Right ventricle myocardium inferior (tissue), 1 donor: ENCODE results near the gene CLTCL1. TPM values are rescaled to one million over a fixed set of nuclear protein-coding genes. Genes with fewer than 3 reads are reported as not detected.
"Not testable (repeated sequence)": the region's sequence is repeated elsewhere in the genome, so short reads cannot be mapped to it uniquely, and the experiment has no call there.

Experiments
- ATAC-seq: fragments of 200-7000 bp; cut with Tn5 transposase; one replicate; pipeline ENCODE4 v1.9.1; 2020; ENCODE audit warnings: mild to moderate bottlenecking, moderate library complexity
- DNase-seq: peaks from one replicate; pipeline ENCODE4 v3.0.0; 2021; ENCODE audit errors: missing footprints
- intact Hi-C: fragments of 100-400 bp; cut with DNase I; formaldehyde crosslinking; loops from one replicate; pipeline ENCODE4 v1.11.0; 2022
- total RNA-seq: library from RNA; stranded (reverse); fragmentation: NEBNext Ultra II Directional; extraction: Animal tissue kit (Norgen Biotek cat#: 25700); gene quantifications from one replicate; pipeline ENCODE4 v1.2.1, GENCODE V29; 2021
- donor health status: DM: no; HTN: yes; CAD: no; lungs with severe emphysema.

CLTCL1 gene
- total RNA-seq, 1 donor from 2014 or later = 8.3 TPM

GRCh38 chr22:19204640-19205039 is 86.9 kb downstream of the CLTCL1 start:
- ATAC-seq (no peak), DNase-seq (no peak)
- intact Hi-C loops = no loop called here

GRCh38 chr22:19203834-19204233 is 87.7 kb downstream of the CLTCL1 start:
- no peak for DNase-seq
- ATAC-seq = no peak
- intact Hi-C loops = no loop called here

GRCh38 chr22:19202799-19203186 is 88.7 kb downstream of the CLTCL1 start:
- ATAC-seq, intact Hi-C loops, DNase-seq: not testable (repeated sequence)

- ATAC-seq (no peak), DNase-seq (no peak)
- intact Hi-C loops = no loop called here
Measured at GRCh38 chr22:19201869-19202798, 89.4 kb downstream of the CLTCL1 start.

GRCh38 chr22:19201130-19201868 is 90.2 kb downstream of the CLTCL1 start:
- no peak for ATAC-seq
- no peak for DNase-seq
- intact Hi-C loops = no loop called here

- DNase-seq = no peak
- intact Hi-C loops = no loop called here
- no peak for ATAC-seq
Measured at GRCh38 chr22:19199479-19199878, 92.0 kb downstream of the CLTCL1 start.

GRCh38 chr22:19197997-19198865 is 93.3 kb downstream of the CLTCL1 start:
- intact Hi-C loops = no loop called here
- ATAC-seq (no peak), DNase-seq (no peak)

GRCh38 chr22:19196841-19197612 is 94.5 kb downstream of the CLTCL1 start:
- intact Hi-C loops = no loop called here
- ATAC-seq (no peak), DNase-seq (no peak)

GRCh38 chr22:19195796-19196731 is 95.5 kb downstream of the CLTCL1 start:
- DNase-seq (no peak), ATAC-seq (no peak)
- intact Hi-C loops = no loop called here

GRCh38 chr22:19194766-19195536 is 96.6 kb downstream of the CLTCL1 start:
- DNase-seq = no peak
- no peak for ATAC-seq
- intact Hi-C loops = no loop called here

- ATAC-seq = no peak
- intact Hi-C loops = no loop called here
- DNase-seq = no peak
Measured at GRCh38 chr22:19193879-19194278, 97.6 kb downstream of the CLTCL1 start.

- DNase-seq (no peak), ATAC-seq (no peak)
- intact Hi-C loops = no loop called here
Measured at GRCh38 chr22:19187716-19188563, 103.6 kb downstream of the CLTCL1 start.

- intact Hi-C loops = no loop called here
- ATAC-seq (no peak), DNase-seq (no peak)
Measured at GRCh38 chr22:19184276-19184997, 107.1 kb downstream of the CLTCL1 start.

GRCh38 chr22:19183216-19183615 is 108.3 kb downstream of the CLTCL1 start:
- DNase-seq = no peak
- ATAC-seq = no peak
- intact Hi-C loops = no loop called here

- intact Hi-C loops = no loop called here
- ATAC-seq (no peak), DNase-seq (no peak)
Measured at GRCh38 chr22:19182472-19183157, 108.9 kb downstream of the CLTCL1 start.
